NCI-H1417 (cell line): ENCODE measurements around the gene CDC27.
"Not testable (repeated sequence)": the region's sequence is repeated elsewhere in the genome, so short reads cannot be mapped to it uniquely, and the experiment has no call there.

Experiments used
- DNase-seq, 3 experiments: peaks; one replicate each; lab custom pipeline; 2025; lab: John Stamatoyannopoulos, UW

CDC27 gene

GRCh38 chr17:47070266-47070665, 118.8 kb downstream of the CDC27 start:
- DNase-seq = not testable (repeated sequence)
